ENCODE results near the gene OR10V1. TPM values are rescaled to one million over a fixed set of nuclear protein-coding genes. Genes with fewer than 3 reads are reported as not detected.

Gene OR10V1
- total RNA-seq, 1 experiment from 2014 or later, result not detected

- BruUV-seq (replicated peaks), result no TSS peak
- Histone ChIP-seq H3K36me3 (ENCODE audit: low read depth) (no peaks in the 10 kb centered on the region), H3K4me2 (no peak overlapping the region), H4K20me1 (ENCODE audit: insufficient read depth) (no peaks in the 10 kb centered on the region), H3F3A (ENCODE audit: insufficient read depth, low read depth) (no peaks in the 10 kb centered on the region), H2AFZ (no peak overlapping the region), H3K27ac (no peak overlapping the region), H3K4me1 (replicated peaks; ENCODE audit: insufficient read depth) (no peaks in the 10 kb centered on the region), H3K79me2 (ENCODE audit: low read depth) (no peaks in the 10 kb centered on the region), H3K4me3 (no peak overlapping the region), H3K9me3 (ENCODE audit: insufficient read depth, low read depth) (no peaks in the 10 kb centered on the region), H3K9me2 (ENCODE audit: insufficient read depth) (no peaks in the 10 kb centered on the region; the same call in 1 of the 2 replicates), H3K27me3 (ENCODE audit: insufficient read depth, low read depth) (no peaks in the 10 kb centered on the region)
- ChIA-PET CTCF (no interaction called here), POLR2A (ENCODE audit: unreplicated experiment) (no interaction called here)
- TF ChIP-seq EZH2 (IDR thresholded peaks at IDR 0.05; ENCODE audit: low read depth) (no peak), CTCF (conservative IDR thresholded peaks at IDR 0.05) (no peak)
- DNase-seq, result no peak
- intact Hi-C loops (cut with micrococcal nuclease; ENCODE audit: unreplicated experiment), result no loop called here
Measured at GRCh38 chr11:59730896-59731565, 17.4 kb upstream of the OR10V1 start.

- CTCF ChIA-PET, result no interaction called here
- Histone ChIP-seq H3K4me2 (no peak overlapping the region), H3K4me1 (replicated peaks; ENCODE audit: insufficient read depth) (no peaks in the 10 kb centered on the region), H3K9me3 (ENCODE audit: insufficient read depth, low read depth) (no peaks in the 10 kb centered on the region), H3K4me3 (no peak overlapping the region), H3K27ac (no peak overlapping the region), H3F3A (ENCODE audit: insufficient read depth, low read depth) (no peaks in the 10 kb centered on the region), H3K9me2 (ENCODE audit: insufficient read depth) (no peaks in the 10 kb centered on the region), H4K20me1 (ENCODE audit: insufficient read depth) (no peaks in the 10 kb centered on the region), H3K79me2 (ENCODE audit: low read depth) (no peaks in the 10 kb centered on the region), H2AFZ (no peak overlapping the region), H3K27me3 (ENCODE audit: insufficient read depth, low read depth) (no peaks in the 10 kb centered on the region), H3K36me3 (ENCODE audit: low read depth) (no peaks in the 10 kb centered on the region)
- POLR2A ChIA-PET (ENCODE audit: unreplicated experiment), result no interaction called here
- no TSS peak for BruUV-seq (replicated peaks)
- no peak for TF ChIP-seq CTCF (conservative IDR thresholded peaks at IDR 0.05)
- no peak for TF ChIP-seq EZH2 (IDR thresholded peaks at IDR 0.05; ENCODE audit: low read depth)
- DNase-seq, result no peak
- intact Hi-C loops (cut with micrococcal nuclease; ENCODE audit: unreplicated experiment), result no loop called here
Measured at GRCh38 chr11:59729834-59730233, 16.2 kb upstream of the OR10V1 start.

- H3K4me1 ChIP-seq (replicated peaks; ENCODE audit: insufficient read depth), result no peaks in the 10 kb centered on the region
- no peak overlapping the region for H3K4me3 ChIP-seq
- no TSS peak for BruUV-seq (replicated peaks)
- no peaks in the 10 kb centered on the region for H4K20me1 ChIP-seq (ENCODE audit: insufficient read depth)
- ChIA-PET POLR2A (ENCODE audit: unreplicated experiment) (no interaction called here), CTCF (no interaction called here)
- no peaks in the 10 kb centered on the region for H3K36me3 ChIP-seq (ENCODE audit: low read depth)
- H3K9me2 ChIP-seq (ENCODE audit: insufficient read depth), result no peaks in the 10 kb centered on the region
- H3K27me3 ChIP-seq (ENCODE audit: insufficient read depth, low read depth), result no peaks in the 10 kb centered on the region
- DNase-seq, result no peak
- no peaks in the 10 kb centered on the region for H3K79me2 ChIP-seq (ENCODE audit: low read depth)
- no peak overlapping the region for H3K4me2 ChIP-seq
- H3F3A ChIP-seq (ENCODE audit: insufficient read depth, low read depth), result no peaks in the 10 kb centered on the region
- H3K9me3 ChIP-seq (ENCODE audit: insufficient read depth, low read depth), result no peaks in the 10 kb centered on the region
- TF ChIP-seq CTCF (conservative IDR thresholded peaks at IDR 0.05) (no peak), EZH2 (IDR thresholded peaks at IDR 0.05; ENCODE audit: low read depth) (no peak)
- no peak overlapping the region for H3K27ac ChIP-seq
- no peak overlapping the region for H2AFZ ChIP-seq
- intact Hi-C loops (cut with micrococcal nuclease; ENCODE audit: unreplicated experiment), result no loop called here
Measured at GRCh38 chr11:59728913-59729312, 15.3 kb upstream of the OR10V1 start.
